Common myeloid progenitor, CD34-positive (primary cell): Measurements from ENCODE around the gene LIMS1.

Source experiments
- CTCF ChIA-PET: fragments of 350-600 bp; sonication (Branson Sonifier 250); formaldehyde crosslinking; loops from one replicate; lab custom pipeline; 2021; ENCODE audit warnings: antibody characterized with exemption; lab: Charles Lee
- POLR2A ChIA-PET: fragments of 350-600 bp; sonication (Branson Sonifier 250); formaldehyde crosslinking; loops from one replicate; lab custom pipeline; 2021; ENCODE audit warnings: antibody characterized with exemption; lab: Charles Lee
- DNase-seq, 3 donors: peaks; one replicate each; pipeline versions ENCODE4 v3.0.0 to v3.0.0-alpha.2; 2013
- H3K27ac ChIP-seq, 2 experiments: 1 replicate in 1 of 2; 2 replicates in 1 of 2; pipeline ENCODE4 v1.7.0; 2013; ENCODE audit warnings: inconsistent platforms in 2 of 2, low read length in 2 of 2, mild to moderate bottlenecking in 2 of 2, low read depth in 1 of 2, moderate library complexity in 1 of 2; ENCODE audit not compliant: severe bottlenecking in 2 of 2, insufficient read depth in 1 of 2, poor library complexity in 1 of 2
- H3K27me3 ChIP-seq, 5 experiments: replicated peaks in 2 of 5; 1 replicate in 3 of 5; 2 replicates in 2 of 5; pipeline versions ENCODE4 v1.6.1 to v1.7.0; 2013; ENCODE audit warnings: low read length in 4 of 5, mild to moderate bottlenecking in 2 of 5, moderate library complexity in 2 of 5, inconsistent platforms in 1 of 5; ENCODE audit not compliant: insufficient read depth in 5 of 5, control insufficient read depth in 4 of 5
- H3K36me3 ChIP-seq, 4 experiments: 1 replicate in 2 of 4; 2 replicates in 2 of 4; pipeline versions ENCODE4 v1.6.1 to v1.7.0; 2013; ENCODE audit warnings: low read length in 3 of 4, control low read depth in 1 of 4, mild to moderate bottlenecking in 1 of 4; ENCODE audit not compliant: control insufficient read depth in 4 of 4, insufficient read depth in 4 of 4
- H3K4me1 ChIP-seq, 4 experiments: 1 replicate in 3 of 4; 2 replicates in 1 of 4; pipeline versions ENCODE4 v1.6.1 to v1.7.1; 2013; ENCODE audit warnings: low read length in 3 of 4, mild to moderate bottlenecking in 3 of 4, control low read depth in 1 of 4, inconsistent platforms in 1 of 4, moderate library complexity in 1 of 4; ENCODE audit not compliant: control insufficient read depth in 4 of 4, insufficient read depth in 4 of 4; ENCODE audit errors: control extremely low read depth in 1 of 4
- H3K4me3 ChIP-seq, 7 experiments: 1 replicate in 4 of 7; 2 replicates in 3 of 7; pipeline versions ENCODE4 v1.5.1 to v1.7.0; 2013; ENCODE audit warnings: mild to moderate bottlenecking in 7 of 7, low read length in 6 of 7, moderate library complexity in 6 of 7, inconsistent platforms in 2 of 7, low read depth in 2 of 7, control low read depth in 1 of 7; ENCODE audit not compliant: insufficient read depth in 4 of 7, control insufficient read depth in 1 of 7; ENCODE audit errors: extremely low read depth in 1 of 7
- H3K9me3 ChIP-seq, 5 experiments: 1 replicate in 4 of 5; 2 replicates in 1 of 5; pipeline versions ENCODE4 v1.6.1 to v1.7.1; 2013; ENCODE audit warnings: low read length in 4 of 5, mild to moderate bottlenecking in 2 of 5, inconsistent platforms in 1 of 5, low read depth in 1 of 5, moderate library complexity in 1 of 5; ENCODE audit not compliant: control insufficient read depth in 4 of 5, insufficient read depth in 2 of 5; ENCODE audit errors: control extremely low read depth in 1 of 5
- WGBS: methylation state at CpG from one replicate; pipeline ENCODE4 v1.1.5; 2013; ENCODE audit not compliant: insufficient coverage; 5-methylcytosine and 5-hydroxymethylcytosine counted together

LIMS1 gene

GRCh38 chr2:108619925-108620620 lies 85.8 kb downstream of the LIMS1 start:
- no peaks in the 10 kb centered on the region for H3K27me3 ChIP-seq
- ChIA-PET POLR2A (no interaction called here), CTCF (interaction anchor here (2.4 to 22.0 kb wide), 3 partner anchors 13 to 26 kb away, joined by 6 to 601 read pairs (median 61); no protein-coding TSS in a partner anchor)
- 75% methylated on average over 6 of the region's 8 CpGs for WGBS
- no peaks in the 10 kb centered on the region for H3K9me3 ChIP-seq
- peak overlapping the region in 3 of 7 experiments; percentile 37 to 54 (median 51) for H3K4me3 ChIP-seq
- H3K27ac ChIP-seq, result peak overlapping the region; percentile 48 to 80
- H3K36me3 ChIP-seq, result no peaks in the 10 kb centered on the region
- no peak for DNase-seq
- peaks cover 51 to 94% (median 77%) of the 10 kb centered on the region in 4 experiments for H3K4me1 ChIP-seq

GRCh38 chr2:108620656-108621055 lies 86.4 kb downstream of the LIMS1 start:
- Histone ChIP-seq H3K4me1 (peaks cover 47 to 94% (median 76%) of the 10 kb centered on the region in 4 experiments), H3K9me3 (no peaks in the 10 kb centered on the region), H3K27me3 (no peaks in the 10 kb centered on the region), H3K27ac (peak overlapping the region; percentile 48 to 80), H3K36me3 (no peaks in the 10 kb centered on the region), H3K4me3 (peak overlapping the region in 4 of 7 experiments; percentile 50 to 58 (median 52))
- WGBS, result 0% methylated on average over 1 of the region's 3 CpGs
- CTCF ChIA-PET, result interaction anchor here (1.0 to 22.0 kb wide), 4 partner anchors 9 to 27 kb away, joined by 4 to 601 read pairs (median 34); no protein-coding TSS in a partner anchor
- DNase-seq, result no peak
- POLR2A ChIA-PET, result interaction anchor here (0.8 to 1.1 kb wide), 3 partner anchors 8 to 15 kb away, joined by 3 to 4 read pairs (median 3); no protein-coding TSS in a partner anchor

- Histone ChIP-seq H3K36me3 (no peaks in the 10 kb centered on the region), H3K4me1 (peaks cover 46 to 94% (median 74%) of the 10 kb centered on the region in 4 experiments), H3K9me3 (no peaks in the 10 kb centered on the region), H3K27me3 (no peaks in the 10 kb centered on the region), H3K27ac (peak overlapping the region; percentile 48 to 80), H3K4me3 (peak overlapping the region in 5 of 7 experiments; percentile 50 to 67 (median 54))
- POLR2A ChIA-PET, result interaction anchor here (0.8 to 1.1 kb wide), 3 partner anchors 8 to 15 kb away, joined by 3 to 4 read pairs (median 3); no protein-coding TSS in a partner anchor
- DNase-seq, result peak; percentile 67 to 94 (median 89)
- CTCF ChIA-PET, result interaction anchor here (1.0 to 22.0 kb wide), 4 partner anchors 9 to 27 kb away, joined by 4 to 601 read pairs (median 34); no protein-coding TSS in a partner anchor
- 10% methylated on average over 6 of the region's 8 CpGs for WGBS
Observed at GRCh38 chr2:108621087-108621559, 86.9 kb downstream of the LIMS1 start.

- H3K9me3 ChIP-seq, result no peaks in the 10 kb centered on the region
- peak in 1 of 3 donors; percentile 48 for DNase-seq
- ChIA-PET CTCF (interaction anchor here (2.4 to 23.0 kb wide), 4 partner anchors 3 to 28 kb away, joined by 6 to 601 read pairs (median 331); no protein-coding TSS in a partner anchor), POLR2A (interaction anchor here (0.8 to 1.1 kb wide), 3 partner anchors 9 to 14 kb away, joined by 3 to 4 read pairs (median 3); no protein-coding TSS in a partner anchor)
- peak overlapping the region in 5 of 7 experiments; percentile 42 to 67 (median 51) for H3K4me3 ChIP-seq
- H3K27me3 ChIP-seq, result no peaks in the 10 kb centered on the region
- H3K27ac ChIP-seq, result peak overlapping the region in 1 of 2 experiments; percentile 80
- H3K36me3 ChIP-seq, result no peaks in the 10 kb centered on the region
- peaks cover 42 to 88% (median 68%) of the 10 kb centered on the region in 4 experiments for H3K4me1 ChIP-seq
- WGBS, result no CpG with 5 or more reads among the region's 2 CpGs
Observed at GRCh38 chr2:108621687-108622681, 87.7 kb downstream of the LIMS1 start.

- ChIA-PET POLR2A (no interaction called here), CTCF (interaction anchor here (22.0 to 23.0 kb wide), 2 partner anchors 5 to 10 kb away, joined by 601 read pairs; no protein-coding TSS in a partner anchor)
- H3K27me3 ChIP-seq, result no peaks in the 10 kb centered on the region
- no peak overlapping the region for H3K27ac ChIP-seq
- 44% methylated on average over 6 of the region's 6 CpGs for WGBS
- H3K4me3 ChIP-seq, result peak overlapping the region in 1 of 7 experiments; percentile 54
- H3K36me3 ChIP-seq, result peaks cover 0 to 3% (median 0%) of the 10 kb centered on the region in 4 experiments
- H3K4me1 ChIP-seq, result peaks cover 32 to 76% (median 56%) of the 10 kb centered on the region in 4 experiments
- no peaks in the 10 kb centered on the region for H3K9me3 ChIP-seq
- no peak for DNase-seq
Observed at GRCh38 chr2:108623616-108624015, 89.3 kb downstream of the LIMS1 start.

- Histone ChIP-seq H3K27me3 (no peaks in the 10 kb centered on the region), H3K9me3 (no peaks in the 10 kb centered on the region), H3K36me3 (peaks cover 0 to 3% (median 0%) of the 10 kb centered on the region in 4 experiments), H3K27ac (peak overlapping the region; percentile 16 to 57), H3K4me3 (peak overlapping the region in 1 of 7 experiments; percentile 40), H3K4me1 (peaks cover 26 to 72% (median 49%) of the 10 kb centered on the region in 4 experiments)
- DNase-seq, result no peak
- ChIA-PET POLR2A (interaction anchor here (0.5 to 0.6 kb wide), 3 partner anchors 16 to 160 kb away, joined by 3 to 6 read pairs (median 4); no protein-coding TSS in a partner anchor), CTCF (interaction anchor here (0.9 to 23.0 kb wide), 5 partner anchors 7 to 31 kb away, joined by 3 to 601 read pairs (median 7); no protein-coding TSS in a partner anchor)
- WGBS, result 50% methylated on average over 2 of the region's 5 CpGs
Observed at GRCh38 chr2:108625186-108625827, 91.0 kb downstream of the LIMS1 start.
